ENCODE measurements around the gene OR2A42.
"Not testable (repeated sequence)": the region's sequence is repeated elsewhere in the genome, so short reads cannot be mapped to it uniquely, and the experiment has no call there.

OR2A42 gene

GRCh38 chr7:144239365-144239764 is at the start of gene OR2A42:
Gene OR2A42, minus strand, starts transcription at chr7:144239605. Its CDS starts 6,762 bp downstream, at chr7:144232843.
- not testable (repeated sequence) for DNase-seq

GRCh38 chr7:144287171-144287784 is 47.9 kb upstream of the OR2A42 start:
- DNase-seq: not testable (repeated sequence)

GRCh38 chr7:144283716-144284115 is 44.3 kb upstream of the OR2A42 start:
- not testable (repeated sequence) for DNase-seq

GRCh38 chr7:144282490-144282889 is 43.1 kb upstream of the OR2A42 start:
- DNase-seq: not testable (repeated sequence)

- not testable (repeated sequence) for DNase-seq
Observed at GRCh38 chr7:144281981-144282380, 42.6 kb upstream of the OR2A42 start.

- DNase-seq: not testable (repeated sequence)
Observed at GRCh38 chr7:144280010-144280409, 40.6 kb upstream of the OR2A42 start.

GRCh38 chr7:144275281-144275680 is 35.9 kb upstream of the OR2A42 start:
- DNase-seq: not testable (repeated sequence)

- DNase-seq: not testable (repeated sequence)
Observed at GRCh38 chr7:144269188-144269587, 29.8 kb upstream of the OR2A42 start, which contains the start of gene CTAGE8. Gene CTAGE8, minus strand, starts transcription at chr7:144269288. Its CDS starts 38 bp downstream, at chr7:144269250.

- not testable (repeated sequence) for DNase-seq
Observed at GRCh38 chr7:144264692-144265091, 25.3 kb upstream of the OR2A42 start, which contains the start of gene OR2A7. Gene OR2A7, minus strand, starts transcription at chr7:144264792. Its CDS starts 5,164 bp downstream, at chr7:144259628.

GRCh38 chr7:144262128-144262527 is 22.7 kb upstream of the OR2A42 start:
- not testable (repeated sequence) for DNase-seq

GRCh38 chr7:144259067-144259466 is 19.7 kb upstream of the OR2A42 start:
- not testable (repeated sequence) for DNase-seq

- DNase-seq: no peak
Observed at GRCh38 chr7:144256112-144256511, 16.7 kb upstream of the OR2A42 start.

- DNase-seq: no peak
Observed at GRCh38 chr7:144255471-144255897, 16.1 kb upstream of the OR2A42 start.

GRCh38 chr7:144252307-144252706 is 12.9 kb upstream of the OR2A42 start:
- DNase-seq: not testable (repeated sequence)

- DNase-seq: not testable (repeated sequence)
Observed at GRCh38 chr7:144247674-144248330, 8.4 kb upstream of the OR2A42 start.

- DNase-seq: not testable (repeated sequence)
Observed at GRCh38 chr7:144246967-144247366, 7.6 kb upstream of the OR2A42 start.

- not testable (repeated sequence) for DNase-seq
Observed at GRCh38 chr7:144245372-144245771, 6.0 kb upstream of the OR2A42 start.

GRCh38 chr7:144238530-144239082 is 799 bp downstream of the OR2A42 start:
- DNase-seq: not testable (repeated sequence)

GRCh38 chr7:144233039-144233438 is 6.4 kb downstream of the OR2A42 start:
- not testable (repeated sequence) for DNase-seq

GRCh38 chr7:144231027-144231426 is 8.4 kb downstream of the OR2A42 start:
- not testable (repeated sequence) for DNase-seq

- not testable (repeated sequence) for DNase-seq
Observed at GRCh38 chr7:144228810-144229209, 10.6 kb downstream of the OR2A42 start.

GRCh38 chr7:144226866-144227265 is 12.5 kb downstream of the OR2A42 start:
- not testable (repeated sequence) for DNase-seq

- DNase-seq: not testable (repeated sequence)
Observed at GRCh38 chr7:144223675-144224074, 15.7 kb downstream of the OR2A42 start.

- not testable (repeated sequence) for DNase-seq
Observed at GRCh38 chr7:144220531-144220930, 18.9 kb downstream of the OR2A42 start.
